ENCODE results near the gene PGS1.

DNA sequence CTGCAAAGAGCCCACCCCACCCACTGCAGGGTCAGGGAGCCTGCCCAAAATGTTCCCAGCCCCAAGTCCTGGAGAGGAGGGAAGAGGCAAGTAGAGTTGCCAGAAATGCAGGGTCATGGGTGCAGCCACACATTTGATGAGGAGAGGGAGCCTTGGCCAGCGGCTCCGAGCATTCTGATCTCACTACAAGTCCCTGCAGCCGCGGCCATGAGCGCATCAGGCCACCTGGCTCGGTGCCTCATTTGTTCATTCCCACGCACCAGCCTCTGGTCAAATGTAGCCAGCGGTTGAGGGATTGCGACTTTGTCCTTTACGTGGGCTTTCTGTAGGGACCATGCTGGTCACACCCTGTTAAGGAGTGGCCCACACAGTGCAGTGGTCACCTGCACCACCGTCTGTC lies 48.7 kb downstream of the PGS1 start:
- no peak for TF ChIP-seq EZH2 (IDR thresholded peaks at IDR 0.05; ENCODE audit: borderline replicate concordance, low read depth, low read length, severe bottlenecking)
- TF ChIP-seq, protein P1, sequence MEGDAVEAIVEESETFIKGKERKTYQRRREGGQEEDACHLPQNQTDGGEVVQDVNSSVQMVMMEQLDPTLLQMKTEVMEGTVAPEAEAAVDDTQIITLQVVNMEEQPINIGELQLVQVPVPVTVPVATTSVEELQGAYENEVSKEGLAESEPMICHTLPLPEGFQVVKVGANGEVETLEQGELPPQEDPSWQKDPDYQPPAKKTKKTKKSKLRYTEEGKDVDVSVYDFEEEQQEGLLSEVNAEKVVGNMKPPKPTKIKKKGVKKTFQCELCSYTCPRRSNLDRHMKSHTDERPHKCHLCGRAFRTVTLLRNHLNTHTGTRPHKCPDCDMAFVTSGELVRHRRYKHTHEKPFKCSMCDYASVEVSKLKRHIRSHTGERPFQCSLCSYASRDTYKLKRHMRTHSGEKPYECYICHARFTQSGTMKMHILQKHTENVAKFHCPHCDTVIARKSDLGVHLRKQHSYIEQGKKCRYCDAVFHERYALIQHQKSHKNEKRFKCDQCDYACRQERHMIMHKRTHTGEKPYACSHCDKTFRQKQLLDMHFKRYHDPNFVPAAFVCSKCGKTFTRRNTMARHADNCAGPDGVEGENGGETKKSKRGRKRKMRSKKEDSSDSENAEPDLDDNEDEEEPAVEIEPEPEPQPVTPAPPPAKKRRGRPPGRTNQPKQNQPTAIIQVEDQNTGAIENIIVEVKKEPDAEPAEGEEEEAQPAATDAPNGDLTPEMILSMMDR (IDR thresholded peaks at IDR 0.05; ENCODE audit: borderline replicate concordance, extremely low read depth, low read length, poor library complexity, severe bottlenecking), result no peak

Data from DND-41 (cell line).